ENCODE data around the gene RNU5D-1. TPM values are rescaled to one million over a fixed set of nuclear protein-coding genes. Genes with fewer than 3 reads are reported as not detected.

The RNU5D-1 gene
- total and polyA plus RNA-seq, 10 of the 15 experiments (the other 5 are each of a cell fraction or from before 2014, with no cell fraction given), result not detected

- no peaks in the 10 kb centered on the region for H3K27me3 ChIP-seq (replicated peaks in 1 of 2; ENCODE audit: control insufficient read depth in 2 of 2, insufficient read depth in 2 of 2, low read length in 1 of 2)
- WGBS (ENCODE audit: insufficient coverage, insufficient replicate concordance, low lambda C conversion rate, missing lambda C conversion rate), result 76% methylated on average over 3 of the region's 3 CpGs
- no peaks in the 10 kb centered on the region for H4K20me1 ChIP-seq (ENCODE audit: control insufficient read depth, insufficient read depth)
- FAIRE-seq, result no peak
- no peak overlapping the region for H3K9ac ChIP-seq (ENCODE audit: control insufficient read depth, insufficient read depth, low read length)
- RAD21 ChIA-PET (ENCODE audit: unreplicated experiment), result interaction anchor here (0.6 kb wide), 1 partner anchor 23 kb away, joined by 5 read pairs; no protein-coding TSS in a partner anchor
- no peak for ATAC-seq
- TSS peak; percentile 14 for BruUV-seq (replicated peaks)
- H3K4me2 ChIP-seq (ENCODE audit: control insufficient read depth, insufficient read depth), result no peak overlapping the region
- peaks cover 14% of the 10 kb centered on the region for H3K4me1 ChIP-seq (ENCODE audit: control insufficient read depth, insufficient read depth, low read length)
- POLR2A ChIA-PET, result no interaction called here
- peaks cover 37 to 55% of the 10 kb centered on the region in 2 experiments for H3K36me3 ChIP-seq (ENCODE audit: control insufficient read depth in 2 of 2, insufficient read depth in 2 of 2, low read length in 1 of 2)
- no peak overlapping the region for H3K27ac ChIP-seq (ENCODE audit: control insufficient read depth, insufficient read depth)
- TF ChIP-seq TCF7 (IDR thresholded peaks at IDR 0.05; ENCODE audit: borderline replicate concordance) (no peak), PRDM15 (CRISPR knock-in tag; IDR thresholded peaks at IDR 0.05) (no peak), PBX3 (IDR thresholded peaks at IDR 0.05; ENCODE audit: insufficient replicate concordance, low read depth, low read length) (no peak), RBBP5 (conservative IDR thresholded peaks at IDR 0.05) (no peak), JUNB (IDR thresholded peaks at IDR 0.05) (no peak), SPI1 (IDR thresholded peaks at IDR 0.05; ENCODE audit: borderline replicate concordance, insufficient read depth, low read depth, low read length) (no peak), CHD2 (IDR thresholded peaks at IDR 0.05; ENCODE audit: borderline replicate concordance, low read depth, low read length) (no peak), SMAD1 (IDR thresholded peaks at IDR 0.05; ENCODE audit: low read depth, partially characterized antibody) (no peak), CHD1 (IDR thresholded peaks at IDR 0.05; ENCODE audit: low read depth, low read length) (no peak), FOXK2 (IDR thresholded peaks at IDR 0.05) (no peak)
- intact Hi-C loops (cut with micrococcal nuclease; ENCODE audit: unreplicated experiment), result no loop called here
- SMC1A ChIA-PET (ENCODE audit: uncharacterized antibody, unreplicated experiment), result interaction anchor here (0.9 kb wide), 1 partner anchor 14 kb away, joined by 3 read pairs; no protein-coding TSS in a partner anchor
- DNase-seq (ENCODE audit: low read depth, low spot score), result no peak
- no peak overlapping the region for H3K4me3 ChIP-seq
- in situ Hi-C loops (cut with MboI), result no loop called here
- no peaks in the 10 kb centered on the region for H3K79me2 ChIP-seq (ENCODE audit: control insufficient read depth, insufficient read depth, low read length)
- no peaks in the 10 kb centered on the region for H3K9me3 ChIP-seq (replicated peaks; ENCODE audit: control insufficient read depth, insufficient read depth, low read length)
- CTCF ChIA-PET, result no interaction called here
- no peak overlapping the region for H2AFZ ChIP-seq (ENCODE audit: control insufficient read depth, low read depth, low read length)
These were observed 29.9 kb upstream of the RNU5D-1 start for GRCh38 chr1:44760876-44761275.
